Panc1 (cell line): ENCODE measurements around the gene NPFF.

Experiments used
- SIN3A ChIP-seq: IDR thresholded peaks from 2 replicates; pipeline ENCODE4 v1.6.1; 2012; ENCODE audit warnings: low read depth, mild to moderate bottlenecking, low read length, moderate library complexity, borderline replicate concordance; ENCODE audit not compliant: insufficient read depth
- TF ChIP-seq, protein P1 (sequence below): fragments of 450-650 bp; IDR thresholded peaks from 2 replicates; pipeline ENCODE4 v1.5.1; 2017; ENCODE audit warnings: mild to moderate bottlenecking

DNA sequence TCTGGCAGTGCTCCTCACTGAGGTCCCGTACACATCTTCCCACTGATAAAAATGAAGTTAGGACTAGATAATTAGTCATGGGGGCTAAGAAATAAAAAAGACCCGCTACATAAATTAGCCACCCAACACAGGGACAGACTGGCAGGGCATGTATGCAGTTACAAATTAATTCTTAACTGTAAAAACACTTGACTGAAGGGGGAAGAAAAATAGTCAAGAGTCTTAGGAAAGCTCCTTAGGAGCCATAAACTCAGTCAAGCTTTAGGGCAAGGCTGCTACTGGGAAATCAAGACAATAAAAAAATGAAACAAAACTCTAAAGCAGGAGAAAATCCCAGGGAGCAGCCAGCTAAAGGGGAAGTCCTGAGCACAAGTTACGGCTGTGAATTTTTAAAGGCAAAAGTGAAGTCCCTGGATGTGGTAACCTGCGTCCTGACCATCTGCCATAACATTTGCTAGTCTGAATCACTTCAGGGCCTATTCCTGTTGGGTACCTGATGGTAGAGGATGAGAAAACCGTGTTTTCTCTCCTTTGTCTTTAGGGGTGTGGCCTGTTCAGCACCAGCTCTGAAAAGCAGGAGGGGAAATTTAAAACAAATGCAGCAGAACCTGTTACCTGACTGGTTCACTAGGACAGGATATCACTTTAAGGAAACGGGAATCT, 7.5 kb upstream of the NPFF start:
- TF ChIP-seq, protein P1, sequence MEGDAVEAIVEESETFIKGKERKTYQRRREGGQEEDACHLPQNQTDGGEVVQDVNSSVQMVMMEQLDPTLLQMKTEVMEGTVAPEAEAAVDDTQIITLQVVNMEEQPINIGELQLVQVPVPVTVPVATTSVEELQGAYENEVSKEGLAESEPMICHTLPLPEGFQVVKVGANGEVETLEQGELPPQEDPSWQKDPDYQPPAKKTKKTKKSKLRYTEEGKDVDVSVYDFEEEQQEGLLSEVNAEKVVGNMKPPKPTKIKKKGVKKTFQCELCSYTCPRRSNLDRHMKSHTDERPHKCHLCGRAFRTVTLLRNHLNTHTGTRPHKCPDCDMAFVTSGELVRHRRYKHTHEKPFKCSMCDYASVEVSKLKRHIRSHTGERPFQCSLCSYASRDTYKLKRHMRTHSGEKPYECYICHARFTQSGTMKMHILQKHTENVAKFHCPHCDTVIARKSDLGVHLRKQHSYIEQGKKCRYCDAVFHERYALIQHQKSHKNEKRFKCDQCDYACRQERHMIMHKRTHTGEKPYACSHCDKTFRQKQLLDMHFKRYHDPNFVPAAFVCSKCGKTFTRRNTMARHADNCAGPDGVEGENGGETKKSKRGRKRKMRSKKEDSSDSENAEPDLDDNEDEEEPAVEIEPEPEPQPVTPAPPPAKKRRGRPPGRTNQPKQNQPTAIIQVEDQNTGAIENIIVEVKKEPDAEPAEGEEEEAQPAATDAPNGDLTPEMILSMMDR, result no peak
- no peak for TF ChIP-seq SIN3A
